HG02678 (cell line): ENCODE results near the gene ABTB2.
"Not testable (repeated sequence)": the region's sequence is repeated elsewhere in the genome, so short reads cannot be mapped to it uniquely, and the experiment has no call there.

ENCODE experiments used
- ATAC-seq: cut with Tn5 transposase; IDR thresholded peaks from one replicate; pipeline ENCODE4 v1.9.1; 2021; ENCODE audit warnings: mild to moderate bottlenecking, moderate library complexity; ENCODE audit not compliant: unreplicated experiment

Gene ABTB2

GRCh38 chr11:34357701-34358257, at the start of gene ABTB2:
Gene ABTB2 (minus strand): TSS chr11:34358010.
- ATAC-seq, result peak; percentile 90

- no peak for ATAC-seq
These were observed 49.5 kb upstream of the ABTB2 start for GRCh38 chr11:34407121-34407813.

DNA sequence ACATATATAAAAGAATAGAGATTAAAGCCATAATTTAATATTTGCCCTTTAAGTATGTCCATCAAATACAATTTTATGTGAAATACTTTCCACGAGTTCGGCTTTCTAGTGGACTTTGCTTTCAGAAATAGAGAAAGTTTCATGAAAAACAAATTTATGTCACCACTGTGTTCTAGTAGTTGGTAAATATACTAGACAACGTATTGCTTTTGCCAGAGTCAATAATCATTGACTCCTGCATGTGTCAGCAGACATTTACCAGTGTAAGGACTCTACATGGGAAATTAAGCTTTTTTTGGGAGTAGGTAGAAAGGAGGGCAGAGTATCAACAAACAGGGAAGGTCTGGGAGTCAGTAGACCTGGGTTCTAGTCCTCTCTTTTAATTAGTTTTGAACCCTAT, 48.6 kb upstream of the ABTB2 start:
- no peak for ATAC-seq

- no peak for ATAC-seq
These were observed 47.5 kb upstream of the ABTB2 start for GRCh38 chr11:34405079-34405858.

GRCh38 chr11:34404280-34404679, 46.5 kb upstream of the ABTB2 start:
- ATAC-seq, result no peak

- no peak for ATAC-seq
These were observed 45.6 kb upstream of the ABTB2 start for GRCh38 chr11:34403431-34403830.

- ATAC-seq, result no peak
These were observed 40.0 kb upstream of the ABTB2 start for GRCh38 chr11:34397811-34398210.

- no peak for ATAC-seq
These were observed 39.3 kb upstream of the ABTB2 start for GRCh38 chr11:34397120-34397519.

GRCh38 chr11:34395916-34396550, 38.2 kb upstream of the ABTB2 start:
- ATAC-seq, result no peak

GRCh38 chr11:34394771-34395300, 37.0 kb upstream of the ABTB2 start:
- no peak for ATAC-seq

GRCh38 chr11:34387653-34388052, 29.8 kb upstream of the ABTB2 start:
- no peak for ATAC-seq

GRCh38 chr11:34386356-34386755, 28.5 kb upstream of the ABTB2 start:
- ATAC-seq, result not testable (repeated sequence)

GRCh38 chr11:34382532-34383276, 24.9 kb upstream of the ABTB2 start:
- ATAC-seq, result no peak

GRCh38 chr11:34381775-34382174, 24.0 kb upstream of the ABTB2 start:
- no peak for ATAC-seq

- no peak for ATAC-seq
These were observed 22.9 kb upstream of the ABTB2 start for GRCh38 chr11:34380696-34381095.

DNA sequence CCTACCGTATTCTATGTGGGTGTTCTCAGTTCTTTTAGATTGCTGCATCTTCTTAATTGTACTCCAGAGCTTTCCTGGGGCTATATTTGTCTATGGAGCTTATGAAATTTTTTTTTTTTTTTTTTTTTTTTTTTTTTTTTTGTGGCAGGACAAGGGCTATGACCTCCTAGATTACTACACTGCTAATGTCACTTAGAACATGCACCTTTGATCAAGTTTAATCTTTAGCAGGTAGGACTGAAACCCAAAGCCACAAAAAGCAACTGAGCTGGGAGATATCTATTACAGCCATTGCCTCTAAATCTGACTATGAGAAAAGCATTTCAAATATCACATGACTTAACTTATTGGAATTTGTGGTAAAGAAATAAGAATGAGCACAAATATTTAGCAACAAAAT, 21.7 kb upstream of the ABTB2 start:
- ATAC-seq, result no peak

DNA sequence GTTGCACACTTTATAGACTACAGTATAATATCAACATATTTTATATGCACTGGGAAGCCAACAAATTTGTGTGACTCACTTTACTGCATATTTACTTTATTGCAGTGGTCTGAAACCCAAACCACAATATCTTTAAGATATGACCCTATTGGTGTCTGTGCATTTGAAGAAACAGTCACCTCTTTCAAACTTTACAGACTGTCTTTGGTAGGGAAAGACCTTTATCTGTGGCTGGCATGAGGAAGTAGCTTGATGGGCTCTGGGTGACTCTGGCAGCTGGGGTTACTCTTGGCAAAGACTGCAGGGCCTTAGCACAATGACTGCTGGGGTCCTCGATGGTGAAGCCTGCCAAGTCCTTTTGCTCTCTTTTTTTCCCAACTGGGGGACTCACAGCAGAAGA, 21.3 kb upstream of the ABTB2 start:
- no peak for ATAC-seq

DNA sequence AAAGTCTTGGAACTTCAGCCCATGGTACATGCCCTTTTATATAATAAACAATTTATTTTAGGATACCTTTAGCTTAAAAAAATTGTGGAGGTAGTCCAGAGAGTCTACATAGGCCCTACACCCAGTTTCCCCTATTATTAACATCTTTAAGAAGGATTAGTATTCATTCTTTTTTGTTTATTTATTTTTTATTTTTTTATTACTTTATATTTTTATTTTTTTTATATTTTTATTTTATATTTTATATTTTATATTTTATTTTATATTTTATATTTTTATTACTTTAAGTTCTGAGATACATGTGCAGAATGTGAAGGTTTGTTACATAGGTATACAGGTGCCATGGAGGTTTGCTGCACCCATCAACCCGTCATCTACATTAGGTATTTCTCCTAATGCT, 15.9 kb upstream of the ABTB2 start:
- ATAC-seq, result no peak

DNA sequence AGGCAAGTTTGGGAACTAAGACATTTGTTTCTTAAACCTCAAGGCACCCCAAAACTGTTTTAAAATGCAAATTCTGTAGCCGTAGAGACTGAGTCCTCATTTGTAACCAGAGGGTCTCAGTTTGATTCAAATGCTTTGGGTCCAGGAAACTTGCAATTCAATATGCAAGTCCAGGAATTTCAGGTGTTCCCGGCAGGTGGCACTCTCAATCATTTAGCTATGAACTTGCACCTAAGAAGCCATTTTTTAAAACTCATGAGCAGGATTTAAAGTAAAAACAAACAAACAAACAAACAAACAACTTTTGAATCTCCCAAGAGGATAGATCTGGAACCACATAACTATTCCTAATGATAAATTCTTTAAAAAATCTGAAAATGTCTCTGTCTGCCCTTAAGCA, 8.7 kb upstream of the ABTB2 start:
- no peak for ATAC-seq

GRCh38 chr11:34364102-34364501, 6.3 kb upstream of the ABTB2 start:
- no peak for ATAC-seq
